Measurements from ENCODE around the gene SLC34A3. TPM values are rescaled to one million over a fixed set of nuclear protein-coding genes. Genes with fewer than 3 reads are reported as not detected.

The SLC34A3 gene
- polyA plus RNA-seq, 4 donors, result 0.37 to 13.7 (median 5.2) TPM

Other genes with a start within 250 kb of the SLC34A3 start
- gene LCNL1, start 247.9 kb upstream of the SLC34A3 start, polyA plus RNA-seq (ENCODE audit: insufficient read length in 4 of 4), result under 1 TPM in 3 of 4 donors, not detected in 1; 0.11 to 0.45 (median 0.13) TPM
- 10 to 100 TPM; 22.4 to 46.5 (median 28.3) TPM for gene PAXX, start 238.5 kb upstream of the SLC34A3 start, polyA plus RNA-seq (ENCODE audit: insufficient read length in 4 of 4)
- 1 to 10 TPM in 1 of 4 donors, under 1 TPM in 3; 0.34 to 1.4 (median 0.57) TPM for gene CLIC3, start 234.3 kb upstream of the SLC34A3 start, polyA plus RNA-seq (ENCODE audit: insufficient read length in 4 of 4)
- 10 to 100 TPM; 18.7 to 52.8 (median 39.7) TPM for gene ABCA2, start 202.7 kb upstream of the SLC34A3 start, polyA plus RNA-seq (ENCODE audit: insufficient read length in 4 of 4)
- gene FUT7, start 198.8 kb upstream of the SLC34A3 start, polyA plus RNA-seq (ENCODE audit: insufficient read length in 4 of 4), result not detected
- 10 to 100 TPM; 20.4 to 48.7 (median 36.8) TPM for gene NPDC1, start 184.7 kb upstream of the SLC34A3 start, polyA plus RNA-seq (ENCODE audit: insufficient read length in 4 of 4)
- 1 to 10 TPM; 3.2 to 7.5 (median 5.8) TPM for gene ENTPD2, start 176.8 kb upstream of the SLC34A3 start, polyA plus RNA-seq (ENCODE audit: insufficient read length in 4 of 4)
- 1 to 10 TPM; 4.5 to 8.3 (median 5.7) TPM for gene SAPCD2, start 160.3 kb upstream of the SLC34A3 start, polyA plus RNA-seq (ENCODE audit: insufficient read length in 4 of 4)
- gene UAP1L1, start 153.4 kb upstream of the SLC34A3 start, polyA plus RNA-seq (ENCODE audit: insufficient read length in 4 of 4), result 1 to 10 TPM; 1.6 to 6.6 (median 4.9) TPM
- 10 to 100 TPM; 48.7 to 73.8 (median 52.6) TPM for gene MAN1B1, start 143.9 kb upstream of the SLC34A3 start, polyA plus RNA-seq (ENCODE audit: insufficient read length in 4 of 4)
- gene DPP7, start 116.2 kb upstream of the SLC34A3 start, polyA plus RNA-seq (ENCODE audit: insufficient read length in 4 of 4), result 10 to 100 TPM; 11.1 to 34.8 (median 17.9) TPM
- under 1 TPM in 1 of 4 donors, not detected in 3; 0.20 TPM for gene GRIN1, start 91.7 kb upstream of the SLC34A3 start, polyA plus RNA-seq (ENCODE audit: insufficient read length in 4 of 4)
- gene LRRC26, start 60.9 kb upstream of the SLC34A3 start, polyA plus RNA-seq (ENCODE audit: insufficient read length in 4 of 4), result not detected
- not detected for gene TMEM210, start 58.8 kb upstream of the SLC34A3 start, polyA plus RNA-seq (ENCODE audit: insufficient read length in 4 of 4)
- 10 to 100 TPM; 32.7 to 54.9 (median 41.4) TPM for gene ANAPC2, start 42.3 kb upstream of the SLC34A3 start, polyA plus RNA-seq (ENCODE audit: insufficient read length in 4 of 4)
- 10 to 100 TPM; 35.6 to 63.6 (median 43.0) TPM for gene SSNA1, start 42.2 kb upstream of the SLC34A3 start, polyA plus RNA-seq (ENCODE audit: insufficient read length in 4 of 4)
- gene TPRN, start 30.2 kb upstream of the SLC34A3 start, polyA plus RNA-seq (ENCODE audit: insufficient read length in 4 of 4), result 10 to 100 TPM in 3 of 4 donors, 1 to 10 TPM in 1; 8.3 to 19.6 (median 11.5) TPM
- 10 to 100 TPM; 39.3 to 46.6 (median 44.9) TPM for gene TMEM203, start 25.3 kb upstream of the SLC34A3 start, polyA plus RNA-seq (ENCODE audit: insufficient read length in 4 of 4)
- 10 to 100 TPM in 2 of 4 donors, 1 to 10 TPM in 2; 8.8 to 18.8 (median 9.6) TPM for gene NDOR1, start 25.2 kb upstream of the SLC34A3 start, polyA plus RNA-seq (ENCODE audit: insufficient read length in 4 of 4)
- 10 to 100 TPM in 1 of 4 donors, 1 to 10 TPM in 3; 3.2 to 15.3 (median 8.1) TPM for gene RNF208, start 8.7 kb upstream of the SLC34A3 start, polyA plus RNA-seq (ENCODE audit: insufficient read length in 4 of 4)
- gene CYSRT1, start 5.7 kb upstream of the SLC34A3 start, polyA plus RNA-seq (ENCODE audit: insufficient read length in 4 of 4), result 10 to 100 TPM in 2 of 4 donors, 1 to 10 TPM in 1, under 1 TPM in 1; 0.78 to 16.4 (median 7.9) TPM
- gene RNF224, start 3.4 kb upstream of the SLC34A3 start, polyA plus RNA-seq (ENCODE audit: insufficient read length in 4 of 4), result 10 to 100 TPM in 2 of 4 donors, 1 to 10 TPM in 1, under 1 TPM in 1; 0.41 to 15.5 (median 7.7) TPM
- 100 to 1,000 TPM; 149 to 396 (median 315) TPM for gene TUBB4B, start 10.4 kb downstream of the SLC34A3 start, polyA plus RNA-seq (ENCODE audit: insufficient read length in 4 of 4)
- gene STPG3, start 20.4 kb downstream of the SLC34A3 start, polyA plus RNA-seq (ENCODE audit: insufficient read length in 4 of 4), result 1 to 10 TPM in 3 of 4 donors, under 1 TPM in 1; 0.57 to 4.8 (median 1.7) TPM
- gene NELFB, start 24.4 kb downstream of the SLC34A3 start, polyA plus RNA-seq (ENCODE audit: insufficient read length in 4 of 4), result 10 to 100 TPM; 44.5 to 56.7 (median 50.4) TPM
- 1 to 10 TPM; 3.0 to 5.8 (median 4.9) TPM for gene TOR4A, start 46.8 kb downstream of the SLC34A3 start, polyA plus RNA-seq (ENCODE audit: insufficient read length in 4 of 4)
- gene NRARP, start 71.4 kb downstream of the SLC34A3 start, polyA plus RNA-seq (ENCODE audit: insufficient read length in 4 of 4), result 1 to 10 TPM; 2.8 to 7.6 (median 6.7) TPM
- 10 to 100 TPM in 2 of 4 donors, 1 to 10 TPM in 2; 8.4 to 26.9 (median 11.4) TPM for gene EXD3, start 192.3 kb downstream of the SLC34A3 start, polyA plus RNA-seq (ENCODE audit: insufficient read length in 4 of 4)
- gene NOXA1, start 192.5 kb downstream of the SLC34A3 start, polyA plus RNA-seq (ENCODE audit: insufficient read length in 4 of 4), result 10 to 100 TPM in 1 of 4 donors, 1 to 10 TPM in 3; 2.5 to 10.9 (median 4.3) TPM
- under 1 TPM; 0.20 to 0.70 (median 0.32) TPM for gene ENTPD8, start 210.5 kb downstream of the SLC34A3 start, polyA plus RNA-seq (ENCODE audit: insufficient read length in 4 of 4)
- gene NSMF, start 228.4 kb downstream of the SLC34A3 start, polyA plus RNA-seq (ENCODE audit: insufficient read length in 4 of 4), result 10 to 100 TPM; 40.4 to 51.3 (median 46.4) TPM

Measured in left renal pelvis (tissue), 4 donors.